OCI-LY1 (cell line): ENCODE results near the gene RABGEF1.

Experiments used
- EZH2 ChIP-seq: fragments of 200-600 bp; sonication (generic), shearing (Covaris generic); IDR thresholded peaks from 2 replicates; pipeline ENCODE4 v1.8.0; 2017; ENCODE audit warnings: borderline replicate concordance, mixed run types, mild to moderate bottlenecking, antibody characterized with exemption, low read length, moderate library complexity, mixed read lengths
- TF ChIP-seq, protein P1 (sequence below): fragments of 200-600 bp; sonication (generic), shearing (Covaris generic); IDR thresholded peaks from 2 replicates; pipeline ENCODE4 v1.5.1; 2017; ENCODE audit warnings: mild to moderate bottlenecking, antibody characterized with exemption, low read length, moderate library complexity, mixed read lengths

DNA sequence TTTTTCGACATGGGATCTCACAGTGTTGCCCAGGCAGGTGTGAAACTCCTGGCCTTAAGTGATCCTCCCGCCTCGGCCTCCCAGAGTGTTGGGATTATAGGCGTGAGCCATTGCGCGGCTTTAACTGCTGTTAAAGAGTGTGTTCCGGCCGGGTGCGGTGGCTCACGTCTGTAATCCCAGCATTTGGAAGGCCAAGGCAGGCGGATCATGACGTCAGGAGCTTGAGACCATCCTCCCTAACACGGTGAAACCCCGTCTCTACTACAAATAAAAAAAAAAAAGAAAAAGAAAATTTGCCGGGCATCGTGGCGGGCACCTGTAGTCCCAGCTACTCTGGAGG is 1.1 kb downstream of the RABGEF1 start:
- TF ChIP-seq, protein P1, sequence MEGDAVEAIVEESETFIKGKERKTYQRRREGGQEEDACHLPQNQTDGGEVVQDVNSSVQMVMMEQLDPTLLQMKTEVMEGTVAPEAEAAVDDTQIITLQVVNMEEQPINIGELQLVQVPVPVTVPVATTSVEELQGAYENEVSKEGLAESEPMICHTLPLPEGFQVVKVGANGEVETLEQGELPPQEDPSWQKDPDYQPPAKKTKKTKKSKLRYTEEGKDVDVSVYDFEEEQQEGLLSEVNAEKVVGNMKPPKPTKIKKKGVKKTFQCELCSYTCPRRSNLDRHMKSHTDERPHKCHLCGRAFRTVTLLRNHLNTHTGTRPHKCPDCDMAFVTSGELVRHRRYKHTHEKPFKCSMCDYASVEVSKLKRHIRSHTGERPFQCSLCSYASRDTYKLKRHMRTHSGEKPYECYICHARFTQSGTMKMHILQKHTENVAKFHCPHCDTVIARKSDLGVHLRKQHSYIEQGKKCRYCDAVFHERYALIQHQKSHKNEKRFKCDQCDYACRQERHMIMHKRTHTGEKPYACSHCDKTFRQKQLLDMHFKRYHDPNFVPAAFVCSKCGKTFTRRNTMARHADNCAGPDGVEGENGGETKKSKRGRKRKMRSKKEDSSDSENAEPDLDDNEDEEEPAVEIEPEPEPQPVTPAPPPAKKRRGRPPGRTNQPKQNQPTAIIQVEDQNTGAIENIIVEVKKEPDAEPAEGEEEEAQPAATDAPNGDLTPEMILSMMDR = no peak
- no peak for TF ChIP-seq EZH2
